HG02970 (cell line): ENCODE results near the gene DPP6.

Source experiments
- ATAC-seq: cut with Tn5 transposase; IDR thresholded peaks from one replicate; pipeline ENCODE4 v1.9.1; 2021; ENCODE audit warnings: mild to moderate bottlenecking, moderate library complexity, moderate number of reproducible peaks; ENCODE audit not compliant: unreplicated experiment, low FRiP score

DPP6 gene

GRCh38 chr7:154679379-154680053 lies 627.3 kb downstream of the DPP6 start:
- ATAC-seq = no peak

GRCh38 chr7:154680894-154681659 lies 628.9 kb downstream of the DPP6 start:
- ATAC-seq = no peak

- no peak for ATAC-seq
These were observed 629.8 kb downstream of the DPP6 start for GRCh38 chr7:154682003-154682402.

- no peak for ATAC-seq
These were observed 632.7 kb downstream of the DPP6 start for GRCh38 chr7:154684666-154685563.

GRCh38 chr7:154685564-154685901 lies 633.3 kb downstream of the DPP6 start:
- ATAC-seq = no peak

GRCh38 chr7:154686305-154686704 lies 634.1 kb downstream of the DPP6 start:
- no peak for ATAC-seq

- ATAC-seq = no peak
These were observed 636.8 kb downstream of the DPP6 start for GRCh38 chr7:154688952-154689351.

- ATAC-seq = no peak
These were observed 638.2 kb downstream of the DPP6 start for GRCh38 chr7:154690411-154690810.

GRCh38 chr7:154693661-154694060 lies 641.5 kb downstream of the DPP6 start:
- no peak for ATAC-seq

- ATAC-seq = no peak
These were observed 643.6 kb downstream of the DPP6 start for GRCh38 chr7:154695836-154696235.

- ATAC-seq = no peak
These were observed 644.4 kb downstream of the DPP6 start for GRCh38 chr7:154696556-154696955.

- ATAC-seq = no peak
These were observed 646.6 kb downstream of the DPP6 start for GRCh38 chr7:154698726-154699291.

- no peak for ATAC-seq
These were observed 647.2 kb downstream of the DPP6 start for GRCh38 chr7:154699417-154699816.

GRCh38 chr7:154709840-154710520 lies 657.8 kb downstream of the DPP6 start:
- ATAC-seq = no peak

GRCh38 chr7:154720016-154720415 lies 667.8 kb downstream of the DPP6 start:
- ATAC-seq = no peak

- no peak for ATAC-seq
These were observed 668.9 kb downstream of the DPP6 start for GRCh38 chr7:154721086-154721485.

- no peak for ATAC-seq
These were observed 674.2 kb downstream of the DPP6 start for GRCh38 chr7:154726368-154726767.

- no peak for ATAC-seq
These were observed 676.9 kb downstream of the DPP6 start for GRCh38 chr7:154729056-154729455.

- ATAC-seq = no peak
These were observed 683.6 kb downstream of the DPP6 start for GRCh38 chr7:154735766-154736165.

GRCh38 chr7:154736389-154736788 lies 684.2 kb downstream of the DPP6 start:
- no peak for ATAC-seq
